Epithelial cell of esophagus (primary cell): ENCODE results near the gene ELOVL1.

ENCODE experiments used
- DNase-seq: peaks from one replicate; pipeline ENCODE4 v3.0.0; 2010; ENCODE audit warnings: low read depth
- H3K4me3 ChIP-seq: 2 replicates; pipeline ENCODE4 v1.5.1; 2011; ENCODE audit warnings: mild to moderate bottlenecking, low read length, control low read depth
- CTCF ChIP-seq: IDR thresholded peaks from 2 replicates; pipeline ENCODE4 v1.5.1; 2011; ENCODE audit warnings: low read depth, mild to moderate bottlenecking, low read length, control low read depth, inconsistent platforms; ENCODE audit not compliant: insufficient read depth; ENCODE audit errors: missing control alignments

ELOVL1 gene

GRCh38 chr1:43319766-43320165 is 48.0 kb downstream of the ELOVL1 start:
- no peak for TF ChIP-seq CTCF
- no peak for DNase-seq

GRCh38 chr1:43319288-43319687 is 48.5 kb downstream of the ELOVL1 start:
- TF ChIP-seq CTCF, result no peak
- no peak for DNase-seq

More at GRCh38 chr1:43319766-43320165, 48.0 kb downstream of the ELOVL1 start:
- no peak overlapping the region for H3K4me3 ChIP-seq

GRCh38 chr1:43318831-43319230 is 49.0 kb downstream of the ELOVL1 start:
- no peak overlapping the region for H3K4me3 ChIP-seq
- no peak for TF ChIP-seq CTCF
- DNase-seq, result no peak

More at GRCh38 chr1:43319288-43319687, 48.5 kb downstream of the ELOVL1 start:
- no peak overlapping the region for H3K4me3 ChIP-seq

- no peak for TF ChIP-seq CTCF
- DNase-seq, result no peak
These were observed 49.9 kb downstream of the ELOVL1 start for GRCh38 chr1:43317817-43318471.

GRCh38 chr1:43316738-43317520 is 50.9 kb downstream of the ELOVL1 start:
- no peak for DNase-seq
- no peak overlapping the region for H3K4me3 ChIP-seq
- TF ChIP-seq CTCF, result peak; percentile 14

More at GRCh38 chr1:43317817-43318471, 49.9 kb downstream of the ELOVL1 start:
- H3K4me3 ChIP-seq, result no peak overlapping the region

GRCh38 chr1:43315963-43316737 is 51.7 kb downstream of the ELOVL1 start:
- no peak for DNase-seq
- H3K4me3 ChIP-seq, result no peak overlapping the region

More at GRCh38 chr1:43315963-43316737, 51.7 kb downstream of the ELOVL1 start:
- TF ChIP-seq CTCF, result no peak
